GM06990 (cell line): ENCODE data around the gene SEC22A.

ENCODE experiments used
- DNase-seq: peaks from one replicate; pipeline ENCODE4 v3.0.0-alpha.2; 2011; ENCODE audit not compliant: insufficient read length; ENCODE audit errors: extremely low read depth
- H3K27me3 ChIP-seq: replicated peaks from 2 replicates; pipeline ENCODE4 v1.6.0; 2011; ENCODE audit warnings: low read length; ENCODE audit not compliant: control insufficient read depth, insufficient read depth
- H3K36me3 ChIP-seq: 2 replicates; pipeline ENCODE4 v1.5.1; 2011; ENCODE audit warnings: low read length; ENCODE audit not compliant: control insufficient read depth, insufficient read depth
- H3K4me3 ChIP-seq: replicated peaks from 2 replicates; pipeline ENCODE4 v1.5.1; 2011; ENCODE audit warnings: low read depth, mild to moderate bottlenecking, control low read depth, low read length
- TF ChIP-seq, protein P1 (sequence below): IDR thresholded peaks from 2 replicates; pipeline ENCODE4 v1.5.1; 2011; ENCODE audit warnings: low read length, control low read depth, mild to moderate bottlenecking, inconsistent platforms; ENCODE audit not compliant: insufficient read depth, poor library complexity, severe bottlenecking

The SEC22A gene

DNA sequence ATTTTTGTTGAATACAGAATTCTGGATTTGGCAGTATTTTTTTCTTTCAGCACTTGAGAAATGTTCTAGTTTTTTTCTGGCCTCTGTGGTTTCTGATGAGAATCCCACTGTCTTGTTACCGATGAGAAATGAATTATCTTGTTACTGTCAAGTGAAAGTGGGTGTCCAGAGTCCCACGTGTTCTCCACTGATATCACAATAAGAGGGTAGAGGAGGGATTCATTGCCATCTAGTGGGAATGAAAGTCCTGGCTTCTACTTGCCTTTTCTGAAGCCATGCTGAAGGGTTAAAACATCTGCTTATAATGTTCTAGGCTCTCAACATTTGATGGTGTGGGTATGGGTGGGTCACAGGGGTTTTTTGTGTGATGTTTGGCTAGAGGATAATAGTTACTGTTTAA, 66.1 kb downstream of the SEC22A start:
- Histone ChIP-seq H3K4me3 (no peak overlapping the region), H3K36me3 (no peaks in the 10 kb centered on the region), H3K27me3 (no peaks in the 10 kb centered on the region)
- no peak for DNase-seq
- TF ChIP-seq, protein P1, sequence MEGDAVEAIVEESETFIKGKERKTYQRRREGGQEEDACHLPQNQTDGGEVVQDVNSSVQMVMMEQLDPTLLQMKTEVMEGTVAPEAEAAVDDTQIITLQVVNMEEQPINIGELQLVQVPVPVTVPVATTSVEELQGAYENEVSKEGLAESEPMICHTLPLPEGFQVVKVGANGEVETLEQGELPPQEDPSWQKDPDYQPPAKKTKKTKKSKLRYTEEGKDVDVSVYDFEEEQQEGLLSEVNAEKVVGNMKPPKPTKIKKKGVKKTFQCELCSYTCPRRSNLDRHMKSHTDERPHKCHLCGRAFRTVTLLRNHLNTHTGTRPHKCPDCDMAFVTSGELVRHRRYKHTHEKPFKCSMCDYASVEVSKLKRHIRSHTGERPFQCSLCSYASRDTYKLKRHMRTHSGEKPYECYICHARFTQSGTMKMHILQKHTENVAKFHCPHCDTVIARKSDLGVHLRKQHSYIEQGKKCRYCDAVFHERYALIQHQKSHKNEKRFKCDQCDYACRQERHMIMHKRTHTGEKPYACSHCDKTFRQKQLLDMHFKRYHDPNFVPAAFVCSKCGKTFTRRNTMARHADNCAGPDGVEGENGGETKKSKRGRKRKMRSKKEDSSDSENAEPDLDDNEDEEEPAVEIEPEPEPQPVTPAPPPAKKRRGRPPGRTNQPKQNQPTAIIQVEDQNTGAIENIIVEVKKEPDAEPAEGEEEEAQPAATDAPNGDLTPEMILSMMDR = no peak

GRCh38 chr3:123270818-123271217, 69.1 kb downstream of the SEC22A start:
- TF ChIP-seq, protein P1 = no peak
- Histone ChIP-seq H3K36me3 (no peaks in the 10 kb centered on the region), H3K4me3 (no peak overlapping the region), H3K27me3 (no peaks in the 10 kb centered on the region)
- no peak for DNase-seq

GRCh38 chr3:123271466-123272159, 69.9 kb downstream of the SEC22A start:
- H3K27me3 ChIP-seq = no peaks in the 10 kb centered on the region
- no peaks in the 10 kb centered on the region for H3K36me3 ChIP-seq
- H3K4me3 ChIP-seq = no peak overlapping the region
- TF ChIP-seq, protein P1 = no peak
- no peak for DNase-seq

DNA sequence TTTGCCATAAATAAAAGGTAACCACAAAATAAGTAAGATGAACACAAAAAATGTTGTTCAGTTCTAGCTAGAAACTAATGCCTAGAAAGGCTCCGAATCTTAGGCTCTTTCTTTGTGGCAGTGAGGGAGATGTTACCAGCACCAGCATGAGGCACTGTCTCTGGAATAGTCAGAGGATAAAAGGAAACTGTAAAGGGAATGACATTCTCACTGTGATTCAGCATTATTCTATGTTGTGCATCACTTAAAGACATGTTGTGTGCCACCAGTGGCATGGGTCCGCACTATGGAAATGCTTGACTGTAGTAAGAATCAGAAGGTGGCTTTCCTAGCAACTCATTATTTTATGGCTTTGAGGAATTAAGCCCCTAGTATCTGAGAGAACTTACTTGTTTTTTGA, 70.8 kb downstream of the SEC22A start:
- Histone ChIP-seq H3K4me3 (no peak overlapping the region), H3K36me3 (no peaks in the 10 kb centered on the region), H3K27me3 (no peaks in the 10 kb centered on the region)
- DNase-seq = no peak
- TF ChIP-seq, protein P1 = no peak

- Histone ChIP-seq H3K27me3 (no peaks in the 10 kb centered on the region), H3K4me3 (no peak overlapping the region), H3K36me3 (no peaks in the 10 kb centered on the region)
- no peak for DNase-seq
- TF ChIP-seq, protein P1 = no peak
These were observed 73.9 kb downstream of the SEC22A start for GRCh38 chr3:123275691-123276090.
